HL-60 (cell line): ENCODE data around the gene CHMP6.

ENCODE experiments used
- DNase-seq, 2 experiments: peaks; one replicate each; pipeline ENCODE4 v3.0.0-alpha.2; 2010 to 2020; ENCODE audit warnings: low read depth in 1 of 2, low spot score in 1 of 2
- H3K27ac ChIP-seq: fragments of 250-450 bp; sonication (Bioruptor Pico); replicated peaks from 2 replicates; pipeline ENCODE4 v1.5.1; 2020; ENCODE audit warnings: mild to moderate bottlenecking, moderate library complexity
- H3K27me3 ChIP-seq: fragments of 250-450 bp; sonication (Bioruptor Pico); 2 replicates; pipeline ENCODE4 v1.5.1; 2021; ENCODE audit warnings: mild to moderate bottlenecking, moderate library complexity; ENCODE audit not compliant: insufficient read depth, poor library complexity, severe bottlenecking
- H3K4me3 ChIP-seq: replicated peaks from 2 replicates; pipeline ENCODE4 v1.5.1; 2011; ENCODE audit warnings: mild to moderate bottlenecking, control low read depth, low read length; ENCODE audit not compliant: insufficient read depth
- CTCF ChIP-seq: IDR thresholded peaks from one replicate; pipeline ENCODE4 v1.5.1; 2011; ENCODE audit warnings: low read length, control low read depth, inconsistent platforms; ENCODE audit not compliant: insufficient read depth
- GABPA ChIP-seq: IDR thresholded peaks from 2 replicates; pipeline ENCODE4 v1.6.1; 2012; ENCODE audit warnings: low read depth
- POLR2AphosphoS5 ChIP-seq: IDR thresholded peaks from 2 replicates; pipeline ENCODE4 v1.6.1; 2012; ENCODE audit warnings: low read depth
- REST ChIP-seq: IDR thresholded peaks from 2 replicates; pipeline ENCODE4 v1.6.1; 2012; ENCODE audit warnings: low read depth; ENCODE audit not compliant: insufficient replicate concordance
- SPI1 ChIP-seq: IDR thresholded peaks from 2 replicates; pipeline ENCODE4 v1.6.1; 2012; ENCODE audit warnings: low read depth, mild to moderate bottlenecking, borderline replicate concordance

Gene CHMP6

GRCh38 chr17:80956321-80957190, 35.1 kb upstream of the CHMP6 start:
- TF ChIP-seq REST (no peak), GABPA (no peak), POLR2AphosphoS5 (no peak), CTCF (no peak), SPI1 (no peak)
- Histone ChIP-seq H3K4me3 (no peak overlapping the region), H3K27me3 (no peaks in the 10 kb centered on the region), H3K27ac (no peak overlapping the region)
- no peak for DNase-seq

- Histone ChIP-seq H3K4me3 (no peak overlapping the region), H3K27ac (no peak overlapping the region), H3K27me3 (no peaks in the 10 kb centered on the region)
- TF ChIP-seq GABPA, result no peak
- no peak for TF ChIP-seq CTCF
- no peak for TF ChIP-seq POLR2AphosphoS5
- TF ChIP-seq SPI1, result no peak
- TF ChIP-seq REST, result no peak
- no peak for DNase-seq
Measured at GRCh38 chr17:80957461-80957941, 34.1 kb upstream of the CHMP6 start.

GRCh38 chr17:80959330-80960036, 32.2 kb upstream of the CHMP6 start:
- TF ChIP-seq REST, result no peak
- no peak overlapping the region for H3K4me3 ChIP-seq
- H3K27me3 ChIP-seq, result no peaks in the 10 kb centered on the region
- no peak overlapping the region for H3K27ac ChIP-seq
- no peak for DNase-seq
